ENCODE measurements around the gene IGBP1. TPM values are rescaled to one million over a fixed set of nuclear protein-coding genes. Genes with fewer than 3 reads are reported as not detected.

Gene IGBP1
- total RNA-seq, 1 experiment from 2014 or later: 38.9 TPM

- CTCF ChIA-PET: no interaction called here
- no peaks in the 10 kb centered on the region for H3K9me3 Mint-ChIP-seq
- TF ChIP-seq JAZF1 (CRISPR knock-in tag; IDR thresholded peaks at IDR 0.05) (no peak), ZNF423 (CRISPR knock-in tag; IDR thresholded peaks at IDR 0.05) (no peak), IRF1 (CRISPR knock-in tag; IDR thresholded peaks at IDR 0.05) (no peak), NR2C2 (CRISPR knock-in tag; IDR thresholded peaks at IDR 0.05) (no peak), ETV6 (CRISPR knock-in tag; IDR thresholded peaks at IDR 0.05) (no peak), ZNF671 (CRISPR knock-in tag; IDR thresholded peaks at IDR 0.05) (no peak), GRHL2 (CRISPR knock-in tag; IDR thresholded peaks at IDR 0.05; ENCODE audit: insufficient replicate concordance, severe bottlenecking) (no peak)
- H3K27ac Mint-ChIP-seq: no peak overlapping the region
- peaks cover 56% of the 10 kb centered on the region for H3K4me1 Mint-ChIP-seq
- DNase-seq (ENCODE audit: low spot score) (no peak), ATAC-seq (no peak)
- no peaks in the 10 kb centered on the region for H3K27me3 Mint-ChIP-seq (ENCODE audit: low read depth)
- no peaks in the 10 kb centered on the region for H3K36me3 Mint-ChIP-seq
- POLR2A ChIA-PET: no interaction called here
- H3K4me3 Mint-ChIP-seq: no peak overlapping the region
Observed at GRCh38 chrX:70172221-70172620, 39.0 kb downstream of the IGBP1 start.

GRCh38 chrX:70172964-70173363 is 39.7 kb downstream of the IGBP1 start:
- CTCF ChIA-PET: interaction anchor here (1.6 kb wide), 1 partner anchor 39 kb away, joined by 4 read pairs; the partner anchor contains the start of gene IGBP1
- Mint-ChIP-seq H3K36me3 (no peaks in the 10 kb centered on the region), H3K4me3 (no peak overlapping the region), H3K4me1 (peaks cover 50% of the 10 kb centered on the region), H3K27ac (no peak overlapping the region), H3K27me3 (ENCODE audit: low read depth) (no peaks in the 10 kb centered on the region), H3K9me3 (no peaks in the 10 kb centered on the region)
- DNase-seq (ENCODE audit: low spot score): no peak
- POLR2A ChIA-PET: no interaction called here
- ATAC-seq: peak; percentile 21; the same call in 1 of the 2 replicates
- TF ChIP-seq CDX4 (CRISPR knock-in tag; IDR thresholded peaks at IDR 0.05; ENCODE audit: borderline replicate concordance) (no peak), CREM (CRISPR knock-in tag; IDR thresholded peaks at IDR 0.05) (no peak), ATF1 (CRISPR knock-in tag; IDR thresholded peaks at IDR 0.05) (no peak), TP53 (CRISPR knock-in tag; IDR thresholded peaks at IDR 0.05) (no peak), ZNF121 (CRISPR knock-in tag; IDR thresholded peaks at IDR 0.05) (no peak), AR (CRISPR knock-in tag; IDR thresholded peaks at IDR 0.05) (no peak), TCF7 (CRISPR knock-in tag; IDR thresholded peaks at IDR 0.05; ENCODE audit: low read depth) (no peak), ERG (CRISPR knock-in tag; IDR thresholded peaks at IDR 0.05) (no peak), USF1 (CRISPR knock-in tag; IDR thresholded peaks at IDR 0.05) (no peak), MYBL2 (CRISPR knock-in tag; IDR thresholded peaks at IDR 0.05) (no peak), FOXP4 (CRISPR knock-in tag; IDR thresholded peaks at IDR 0.05) (no peak), FOXK1 (CRISPR knock-in tag; IDR thresholded peaks at IDR 0.05) (no peak), ZNF532 (CRISPR knock-in tag; IDR thresholded peaks at IDR 0.05; ENCODE audit: borderline replicate concordance) (no peak), HMGA2 (CRISPR knock-in tag; IDR thresholded peaks at IDR 0.05) (no peak), MXD4 (CRISPR knock-in tag; IDR thresholded peaks at IDR 0.05; ENCODE audit: borderline replicate concordance) (no peak)

Measured in WTC11 (cell line).